Mesodermal cell (in vitro differentiated cells): ENCODE results near the gene TMCC3.

Source experiments
- H3K27ac ChIP-seq: 2 replicates; pipeline ENCODE4 v1.7.0; 2013; ENCODE audit warnings: mild to moderate bottlenecking, low read depth, low read length, moderate library complexity; ENCODE audit not compliant: severe bottlenecking
- H3K36me3 ChIP-seq: 2 replicates; pipeline ENCODE4 v1.7.1; 2013; ENCODE audit warnings: mild to moderate bottlenecking, low read length, moderate library complexity; ENCODE audit not compliant: control insufficient read depth, insufficient read depth
- H3K4me1 ChIP-seq: one replicate; pipeline ENCODE4 v1.7.1; 2013; ENCODE audit warnings: mild to moderate bottlenecking, low read length; ENCODE audit not compliant: insufficient read depth, control insufficient read depth, poor library complexity, severe bottlenecking
- H3K4me3 ChIP-seq: 2 replicates; pipeline ENCODE4 v1.7.0; 2013; ENCODE audit warnings: low read length, control low read depth, mild to moderate bottlenecking; ENCODE audit not compliant: insufficient read depth, poor library complexity, severe bottlenecking; ENCODE audit errors: extremely low read depth
- H3K9me3 ChIP-seq: 2 replicates; pipeline ENCODE4 v1.7.1; 2013; ENCODE audit warnings: mild to moderate bottlenecking, low read length, moderate library complexity; ENCODE audit not compliant: control insufficient read depth
- WGBS, 2 experiments: methylation state at CpG; one replicate each; pipeline ENCODE4 v1.1.5; 2013; ENCODE audit warnings: missing lambda C conversion rate in 2 of 2; ENCODE audit not compliant: insufficient coverage in 2 of 2; 5-methylcytosine and 5-hydroxymethylcytosine counted together

Gene TMCC3

GRCh38 chr12:94588346-94588745 is 62.0 kb downstream of the TMCC3 start:
- Histone ChIP-seq H3K27ac (peak overlapping the region; percentile 45), H3K9me3 (no peaks in the 10 kb centered on the region), H3K36me3 (no peaks in the 10 kb centered on the region), H3K4me1 (no peaks in the 10 kb centered on the region), H3K4me3 (no peak overlapping the region)
- 57 to 81% methylated on average over 2 to 3 of the region's 4 CpGs for WGBS, 2 experiments

GRCh38 chr12:94587266-94588241 is 62.8 kb downstream of the TMCC3 start:
- Histone ChIP-seq H3K27ac (peak overlapping the region; percentile 45), H3K9me3 (no peaks in the 10 kb centered on the region)
- WGBS, 2 experiments = 86 to 87% methylated on average over 6 to 10 of the region's 14 CpGs

GRCh38 chr12:94586589-94587259 is 63.6 kb downstream of the TMCC3 start:
- no peaks in the 10 kb centered on the region for H3K4me1 ChIP-seq
- WGBS, 2 experiments = 85 to 89% methylated on average over 7 of the region's 8 CpGs
- H3K4me3 ChIP-seq = no peak overlapping the region
- H3K36me3 ChIP-seq = no peaks in the 10 kb centered on the region
- no peaks in the 10 kb centered on the region for H3K9me3 ChIP-seq
- H3K27ac ChIP-seq = no peak overlapping the region

More at GRCh38 chr12:94587266-94588241, 62.8 kb downstream of the TMCC3 start:
- Histone ChIP-seq H3K4me3 (no peak overlapping the region), H3K4me1 (no peaks in the 10 kb centered on the region), H3K36me3 (no peaks in the 10 kb centered on the region)

- Histone ChIP-seq H3K4me3 (no peak overlapping the region), H3K9me3 (no peaks in the 10 kb centered on the region), H3K27ac (no peak overlapping the region), H3K4me1 (no peaks in the 10 kb centered on the region), H3K36me3 (no peaks in the 10 kb centered on the region)
- 64 to 90% methylated on average over 1 to 3 of the region's 3 CpGs for WGBS, 2 experiments
Observed at GRCh38 chr12:94585626-94586025, 64.7 kb downstream of the TMCC3 start.

- no peak overlapping the region for H3K27ac ChIP-seq
- no peak overlapping the region for H3K4me3 ChIP-seq
- WGBS, 2 experiments = 67 to 86% methylated on average over 1 to 3 of the region's 5 CpGs
- H3K36me3 ChIP-seq = no peaks in the 10 kb centered on the region
- no peaks in the 10 kb centered on the region for H3K9me3 ChIP-seq
- no peaks in the 10 kb centered on the region for H3K4me1 ChIP-seq
Observed at GRCh38 chr12:94584377-94584776, 66.0 kb downstream of the TMCC3 start.

GRCh38 chr12:94582591-94582990 is 67.8 kb downstream of the TMCC3 start:
- Histone ChIP-seq H3K4me1 (no peaks in the 10 kb centered on the region), H3K36me3 (no peaks in the 10 kb centered on the region), H3K9me3 (no peaks in the 10 kb centered on the region), H3K4me3 (no peak overlapping the region), H3K27ac (no peak overlapping the region)
- 90 to 94% methylated on average over 2 to 3 of the region's 5 CpGs for WGBS, 2 experiments

GRCh38 chr12:94575645-94576403 is 74.5 kb downstream of the TMCC3 start:
- Histone ChIP-seq H3K9me3 (no peaks in the 10 kb centered on the region), H3K36me3 (no peaks in the 10 kb centered on the region), H3K27ac (no peak overlapping the region), H3K4me1 (no peaks in the 10 kb centered on the region), H3K4me3 (no peak overlapping the region)
- WGBS, 2 experiments = 84 to 88% methylated on average over 9 to 10 of the region's 12 CpGs

GRCh38 chr12:94575024-94575423 is 75.3 kb downstream of the TMCC3 start:
- H3K36me3 ChIP-seq = no peaks in the 10 kb centered on the region
- H3K27ac ChIP-seq = no peak overlapping the region
- 88% methylated on average over 2 of the region's 2 CpGs; no CpG with 5 or more reads in 1 of the 2 experiments for WGBS, 2 experiments
- no peaks in the 10 kb centered on the region for H3K9me3 ChIP-seq
- no peaks in the 10 kb centered on the region for H3K4me1 ChIP-seq
- H3K4me3 ChIP-seq = no peak overlapping the region

- Histone ChIP-seq H3K9me3 (no peaks in the 10 kb centered on the region), H3K27ac (no peak overlapping the region), H3K4me1 (no peaks in the 10 kb centered on the region), H3K4me3 (no peak overlapping the region), H3K36me3 (no peaks in the 10 kb centered on the region)
- WGBS, 2 experiments = 80 to 89% methylated on average over 8 to 12 of the region's 12 CpGs
Observed at GRCh38 chr12:94571556-94571955, 78.8 kb downstream of the TMCC3 start.

- Histone ChIP-seq H3K4me3 (no peak overlapping the region), H3K27ac (no peak overlapping the region), H3K36me3 (no peaks in the 10 kb centered on the region), H3K9me3 (no peaks in the 10 kb centered on the region), H3K4me1 (no peaks in the 10 kb centered on the region)
- 92 to 100% methylated on average over 2 to 6 of the region's 7 CpGs for WGBS, 2 experiments
Observed at GRCh38 chr12:94570161-94570560, 80.2 kb downstream of the TMCC3 start.
